Brain pericyte (primary cell): Measurements from ENCODE around the gene GDF2.

Source experiments
- DNase-seq: peaks from one replicate; pipeline ENCODE4 v3.0.0-alpha.2; 2012; ENCODE audit warnings: low read depth, low spot score

Gene GDF2

DNA sequence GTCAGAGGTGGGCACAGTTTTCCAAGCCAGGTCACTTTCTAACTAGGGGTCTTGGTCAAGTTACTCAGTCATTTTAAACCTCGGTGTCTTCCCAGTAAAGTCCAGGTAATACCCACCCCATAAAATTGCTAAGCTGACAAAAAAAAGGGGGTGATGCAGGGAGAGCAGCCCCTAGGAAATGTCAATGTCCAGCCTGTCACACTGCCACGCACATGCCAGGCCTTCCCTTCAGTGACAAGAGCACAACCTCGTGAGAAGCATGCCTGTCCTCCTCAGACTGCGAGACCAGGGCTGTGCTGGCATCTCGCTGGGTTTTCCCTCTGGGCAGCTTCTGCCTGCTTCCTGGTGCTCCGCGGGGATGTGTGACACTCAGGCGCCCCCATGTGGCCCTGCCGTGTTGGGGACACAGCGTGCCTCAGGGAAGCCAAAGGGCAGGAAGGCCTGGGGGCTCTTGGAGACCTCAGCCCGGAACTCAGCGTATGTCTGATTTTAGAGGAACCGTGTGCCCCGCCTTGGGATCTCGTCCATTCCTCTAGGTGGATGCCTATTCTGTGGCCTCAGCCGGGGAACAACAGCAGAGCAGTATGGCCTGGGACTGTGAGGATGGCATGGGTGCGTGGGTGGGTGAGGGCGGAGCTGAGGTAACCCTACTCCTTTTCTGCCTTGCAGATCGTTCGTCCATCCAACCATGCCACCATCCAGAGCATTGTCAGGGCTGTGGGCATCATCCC lies 10.2 kb upstream of the GDF2 start:
- no peak for DNase-seq

DNA sequence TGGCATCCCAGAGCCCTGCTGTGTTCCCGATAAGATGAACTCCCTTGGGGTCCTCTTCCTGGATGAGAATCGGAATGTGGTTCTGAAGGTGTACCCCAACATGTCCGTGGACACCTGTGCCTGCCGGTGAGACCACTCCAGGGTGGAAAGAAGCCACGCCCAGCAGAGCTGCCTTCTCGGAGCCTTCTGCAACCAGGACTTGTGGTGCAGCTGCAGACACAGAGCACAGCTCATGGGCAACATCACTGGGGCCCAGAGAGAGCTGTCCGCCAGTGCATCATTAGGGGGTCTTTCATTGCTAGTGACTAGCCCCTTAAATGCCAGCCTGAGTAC lies 9.6 kb upstream of the GDF2 start:
- no peak for DNase-seq

GRCh38 chr10:47314416-47314970 lies 7.8 kb upstream of the GDF2 start:
- DNase-seq, result no peak

DNA sequence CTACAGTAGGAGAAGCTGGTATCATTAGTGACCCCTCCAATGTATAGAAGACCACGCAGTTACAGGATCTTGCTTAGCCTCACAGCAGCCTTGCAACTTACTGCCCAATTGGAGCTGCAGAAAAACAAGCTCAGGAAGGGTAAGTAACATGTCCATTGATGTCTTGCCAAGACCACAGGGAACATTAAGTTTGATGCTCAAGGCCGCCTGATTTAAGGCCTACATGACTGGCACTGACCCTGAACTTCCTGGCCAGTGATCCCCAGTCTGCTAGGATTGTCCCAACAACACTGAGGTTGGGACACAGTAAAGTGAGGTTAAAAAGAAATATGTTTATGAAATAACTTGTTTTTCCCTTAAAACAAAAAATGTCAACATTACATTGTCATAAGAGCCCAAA lies 6.8 kb upstream of the GDF2 start:
- no peak for DNase-seq

DNA sequence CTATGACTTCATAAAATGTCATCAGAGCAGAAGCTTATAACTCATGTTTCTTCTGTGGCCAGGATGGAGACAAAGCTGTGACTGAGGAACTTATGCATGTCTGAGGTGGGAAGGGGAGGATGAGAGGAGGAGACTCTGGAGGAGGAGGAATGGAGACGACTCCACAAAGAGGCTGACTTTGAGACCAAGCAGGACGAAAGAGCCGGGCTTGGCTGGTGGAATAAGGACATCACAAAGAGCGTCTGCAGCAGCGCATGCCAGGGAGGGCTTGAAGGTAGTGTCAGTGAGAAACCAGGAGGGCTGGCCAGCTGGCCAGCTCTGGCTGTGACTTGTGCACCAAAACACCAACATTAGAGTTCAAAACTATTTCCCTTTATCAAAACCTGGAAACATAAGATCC lies 6.1 kb upstream of the GDF2 start:
- no peak for DNase-seq

- no peak for DNase-seq
Measured at GRCh38 chr10:47317251-47317650, 5.0 kb upstream of the GDF2 start.

DNA sequence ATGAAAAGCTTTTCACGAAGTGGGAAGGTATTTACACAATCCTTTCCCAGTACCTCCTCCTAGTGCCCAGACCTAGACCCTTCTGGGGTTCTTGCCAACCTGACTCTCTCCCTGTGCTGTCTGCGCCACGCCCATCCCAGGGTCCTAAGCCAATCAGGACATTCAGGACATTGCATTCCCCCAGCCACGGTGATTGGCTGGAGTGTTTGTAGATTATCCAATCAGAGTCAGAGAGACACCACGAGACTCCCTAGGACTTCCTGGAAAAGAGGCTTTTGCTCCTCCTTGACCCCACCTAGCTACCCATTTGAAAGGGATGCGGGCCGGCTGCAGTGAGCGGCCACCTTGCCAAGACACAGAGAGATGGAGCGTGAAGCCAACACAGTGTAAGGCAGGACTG lies 3.5 kb upstream of the GDF2 start:
- DNase-seq, result no peak

GRCh38 chr10:47319784-47320183 lies 2.5 kb upstream of the GDF2 start:
- no peak for DNase-seq

DNA sequence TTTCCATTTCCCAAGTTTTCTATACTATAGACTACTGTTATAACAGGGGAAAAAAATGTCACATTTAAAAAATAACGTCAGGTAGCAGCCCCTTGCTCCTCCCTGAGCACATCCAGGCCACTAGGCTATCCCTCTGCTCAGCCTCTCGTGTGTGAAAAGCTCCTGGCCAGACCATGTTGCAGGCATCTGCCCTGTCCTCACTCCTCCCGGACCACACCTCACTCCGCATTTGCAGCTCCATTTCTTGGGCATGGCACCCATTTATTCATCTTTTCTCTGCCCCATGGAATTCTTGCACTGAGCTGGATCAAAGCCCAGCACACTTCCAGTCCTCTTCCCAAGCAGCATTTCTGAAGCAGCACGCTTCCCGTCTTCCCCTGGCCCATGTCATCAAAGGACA lies 1.4 kb upstream of the GDF2 start:
- DNase-seq, result no peak

DNA sequence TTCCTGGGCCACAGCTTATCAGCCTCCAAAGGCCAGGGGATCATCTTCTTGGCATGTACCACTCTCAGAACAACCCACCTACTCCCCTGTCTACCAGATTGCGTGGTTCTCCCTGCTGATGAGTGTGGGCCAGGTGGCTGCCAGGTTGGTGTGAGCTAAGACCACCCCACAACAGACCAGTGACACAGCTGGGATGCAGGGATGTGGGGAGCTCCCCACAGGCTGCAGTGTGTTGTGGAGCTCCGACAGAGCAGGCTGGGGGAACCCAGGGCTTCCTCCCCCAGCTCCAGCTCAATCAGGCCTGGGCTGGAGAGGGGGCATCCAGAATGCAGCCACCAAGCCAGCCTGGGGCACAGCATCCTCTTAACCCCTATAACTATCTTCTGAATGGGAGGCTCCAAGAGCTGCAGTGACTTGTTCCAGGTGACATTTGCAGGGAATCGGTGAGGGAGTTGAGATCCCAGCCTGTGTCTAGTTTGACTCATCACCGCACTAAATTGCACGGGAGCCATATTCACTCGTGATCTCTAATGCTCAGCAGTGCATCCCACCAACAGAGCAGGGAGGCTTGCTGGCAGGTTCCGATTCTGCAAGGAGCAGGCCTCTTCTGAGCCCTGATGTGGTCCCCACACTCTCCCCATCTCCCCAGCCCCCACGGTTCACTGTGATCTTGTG lies 596 bp upstream of the GDF2 start:
- DNase-seq, result no peak

GRCh38 chr10:47323087-47323486 lies 833 bp downstream of the GDF2 start:
- no peak for DNase-seq

DNA sequence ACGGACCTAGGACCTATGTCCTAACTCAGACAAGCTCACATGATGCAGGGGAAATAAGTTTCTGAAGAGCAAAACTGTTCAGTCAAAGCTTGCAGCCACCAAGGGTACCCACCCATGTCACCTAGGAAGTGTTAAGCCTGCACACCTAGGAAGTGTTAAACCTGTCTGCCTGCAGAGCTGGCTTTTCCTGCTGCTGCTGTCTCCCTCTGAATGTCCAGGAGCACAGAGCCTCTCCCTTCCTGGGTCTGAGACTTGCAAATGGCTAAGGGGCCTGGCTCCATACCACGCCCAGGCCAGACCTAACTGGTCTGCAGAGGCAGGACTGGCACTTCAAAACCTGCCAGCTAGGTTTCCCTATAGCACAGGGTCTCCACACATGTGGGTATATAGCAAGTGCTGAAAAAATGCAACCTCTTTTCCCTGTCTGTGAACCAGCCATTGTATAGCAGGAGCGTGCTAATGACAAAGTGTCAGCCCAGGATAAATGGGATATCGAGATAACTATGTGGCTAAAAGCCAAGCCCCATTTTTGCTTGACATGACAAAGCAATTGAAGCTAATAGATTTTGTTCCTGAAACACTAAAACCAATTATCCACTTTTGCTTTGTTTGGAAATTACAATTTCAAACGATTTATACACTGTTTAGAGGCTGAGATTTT lies 1.5 kb downstream of the GDF2 start:
- no peak for DNase-seq

DNA sequence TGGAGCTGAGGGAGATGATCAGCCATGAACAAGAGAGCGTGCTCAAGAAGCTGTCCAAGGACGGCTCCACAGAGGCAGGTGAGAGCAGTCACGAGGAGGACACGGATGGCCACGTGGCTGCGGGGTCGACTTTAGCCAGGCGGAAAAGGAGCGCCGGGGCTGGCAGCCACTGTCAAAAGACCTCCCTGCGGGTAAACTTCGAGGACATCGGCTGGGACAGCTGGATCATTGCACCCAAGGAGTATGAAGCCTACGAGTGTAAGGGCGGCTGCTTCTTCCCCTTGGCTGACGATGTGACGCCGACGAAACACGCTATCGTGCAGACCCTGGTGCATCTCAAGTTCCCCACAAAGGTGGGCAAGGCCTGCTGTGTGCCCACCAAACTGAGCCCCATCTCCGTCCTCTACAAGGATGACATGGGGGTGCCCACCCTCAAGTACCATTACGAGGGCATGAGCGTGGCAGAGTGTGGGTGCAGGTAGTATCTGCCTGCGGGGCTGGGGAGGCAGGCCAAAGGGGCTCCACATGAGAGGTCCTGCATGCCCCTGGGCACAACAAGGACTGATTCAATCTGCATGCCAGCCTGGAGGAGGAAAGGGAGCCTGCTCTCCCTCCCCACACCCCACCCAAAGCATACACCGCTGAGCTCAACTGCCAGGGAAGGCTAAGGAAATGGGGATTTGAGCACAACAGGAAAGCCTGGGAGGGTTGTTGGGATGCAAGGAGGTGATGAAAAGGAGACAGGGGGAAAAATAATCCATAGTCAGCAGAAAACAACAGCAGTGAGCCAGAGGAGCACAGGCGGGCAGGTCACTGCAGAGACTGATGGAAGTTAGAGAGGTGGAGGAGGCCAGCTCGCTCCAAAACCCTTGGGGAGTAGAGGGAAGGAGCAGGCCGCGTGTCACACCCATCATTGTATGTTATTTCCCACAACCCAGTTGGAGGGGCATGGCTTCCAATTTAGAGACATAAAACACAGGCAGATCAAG lies 3.3 kb downstream of the GDF2 start:
- DNase-seq, result no peak

DNA sequence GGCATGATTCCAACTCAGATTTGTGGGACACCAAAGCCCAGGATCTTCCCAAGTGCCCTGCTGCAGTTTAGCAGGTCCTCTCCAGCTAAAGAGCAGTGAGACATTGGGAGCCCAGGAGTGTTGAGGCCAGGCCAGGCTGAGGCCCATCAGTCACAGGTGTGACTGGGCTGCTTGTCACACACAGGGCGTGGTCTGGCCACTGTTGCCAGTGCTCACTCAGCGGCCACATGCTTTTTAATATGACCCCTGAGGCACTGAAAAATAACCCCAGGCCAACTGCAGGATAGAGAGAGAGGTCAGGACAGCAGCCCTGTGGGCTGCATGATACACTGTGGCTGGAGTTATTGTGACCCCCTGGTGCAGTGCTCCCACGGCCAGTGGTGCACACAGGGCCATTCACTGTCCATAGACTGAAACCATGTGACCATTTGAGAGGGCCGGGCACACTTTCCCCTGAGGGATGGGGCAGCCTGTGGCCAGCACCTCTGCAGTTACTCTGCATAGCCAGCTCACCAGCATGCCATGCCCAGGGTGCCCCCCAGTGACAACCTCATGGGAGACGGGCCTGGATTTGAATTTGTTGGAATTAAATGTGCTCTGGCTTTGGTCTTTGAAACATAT lies 4.2 kb downstream of the GDF2 start:
- DNase-seq, result no peak

DNA sequence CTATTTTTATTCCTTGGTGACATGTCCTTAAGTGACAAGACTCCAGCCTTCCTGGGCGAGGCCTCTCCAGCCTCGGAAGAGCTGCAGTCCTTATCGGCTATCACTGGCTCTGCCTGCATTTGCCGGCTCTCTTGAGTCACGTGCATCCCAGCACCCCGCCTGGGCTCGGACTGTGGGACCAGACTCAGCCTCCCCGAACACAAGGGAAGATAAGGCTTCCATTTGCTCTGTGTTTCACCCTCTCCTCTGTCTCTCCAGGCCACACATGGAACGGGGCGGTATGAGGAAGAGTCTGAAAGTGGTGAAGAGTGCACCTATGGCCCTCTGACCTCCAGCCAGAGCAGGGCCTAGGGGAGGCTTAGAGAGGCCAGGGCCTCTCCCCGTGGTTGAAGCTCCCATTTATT lies 4.7 kb downstream of the GDF2 start:
- DNase-seq, result no peak

GRCh38 chr10:47329855-47330254 lies 7.6 kb downstream of the GDF2 start:
- no peak for DNase-seq

- no peak for DNase-seq
Measured at GRCh38 chr10:47330366-47330765, 8.1 kb downstream of the GDF2 start.

GRCh38 chr10:47330804-47331203 lies 8.6 kb downstream of the GDF2 start:
- no peak for DNase-seq

GRCh38 chr10:47331491-47331890 lies 9.2 kb downstream of the GDF2 start:
- no peak for DNase-seq

- no peak for DNase-seq
Measured at GRCh38 chr10:47331954-47332353, 9.7 kb downstream of the GDF2 start.

DNA sequence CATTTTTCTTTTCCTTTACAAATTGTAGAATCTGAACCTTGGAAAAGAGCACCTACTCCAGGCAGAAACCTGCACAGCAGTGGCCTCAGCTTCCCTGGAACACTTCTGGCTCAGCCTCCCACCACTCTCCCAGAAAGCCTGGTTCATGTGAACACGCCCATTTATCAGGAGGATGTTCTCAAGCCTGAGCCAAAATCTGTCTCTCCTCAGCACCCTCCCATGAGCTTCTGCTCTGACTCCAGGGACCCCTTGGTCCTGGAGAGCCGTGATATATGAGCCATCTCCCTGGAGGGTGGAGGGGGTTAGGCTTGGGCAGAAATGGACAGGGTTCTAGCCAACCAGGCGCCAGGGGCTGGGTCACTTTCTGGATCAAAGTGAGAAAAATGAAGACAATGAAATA lies 10.1 kb downstream of the GDF2 start:
- no peak for DNase-seq
